HG03558 (cell line): ENCODE measurements around the gene LY6G5B.
A peak's percentile ranks its signal among the peaks of the same experiment; 100 is the strongest.

ENCODE experiments used
- ATAC-seq: cut with Tn5 transposase; IDR thresholded peaks from one replicate; pipeline ENCODE4 v1.9.1; 2021; ENCODE audit warnings: moderate number of reproducible peaks; ENCODE audit not compliant: unreplicated experiment; ENCODE audit errors: extremely low read depth

LY6G5B gene

DNA sequence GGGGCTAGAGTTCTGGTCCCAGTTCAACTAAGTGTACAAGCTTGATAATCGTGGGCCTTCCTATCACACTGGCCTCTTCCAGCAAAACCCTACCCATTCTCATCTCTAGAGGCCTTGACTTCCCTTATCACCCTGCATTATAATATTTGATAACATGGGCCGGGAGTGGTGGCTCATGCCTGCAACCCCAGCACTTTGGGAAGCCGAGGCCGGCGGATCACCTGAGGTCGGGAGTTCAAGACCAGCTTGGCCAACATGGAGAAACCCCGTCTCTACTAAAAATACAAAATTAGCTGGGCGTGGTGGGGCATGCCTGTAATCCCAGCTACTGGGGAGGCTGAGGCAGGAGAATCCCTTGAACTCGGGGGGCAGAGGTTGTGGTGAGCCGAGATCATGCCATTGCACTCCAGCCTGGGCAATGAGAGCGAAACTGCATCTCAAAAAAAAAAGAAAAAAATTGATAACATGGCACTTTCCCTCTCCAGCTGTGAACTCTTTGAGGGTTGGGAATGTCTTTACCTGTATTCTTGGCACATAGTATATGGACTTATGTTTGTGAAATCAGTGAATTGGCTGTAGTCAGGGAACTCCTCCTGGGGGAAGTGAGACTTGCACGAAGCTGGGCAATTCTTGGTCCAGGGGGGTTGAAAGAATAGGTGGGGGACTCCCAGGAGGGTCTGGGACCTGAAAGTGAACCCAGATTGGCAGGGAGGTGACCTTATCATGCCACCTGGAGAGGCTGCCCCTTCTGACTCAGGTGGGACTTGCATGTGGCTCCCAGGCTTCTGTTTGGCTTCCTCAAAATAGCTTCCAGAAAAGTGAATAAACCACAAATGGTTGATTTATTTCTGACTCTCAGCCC lies 8.3 kb upstream of the LY6G5B start:
- ATAC-seq = no peak

DNA sequence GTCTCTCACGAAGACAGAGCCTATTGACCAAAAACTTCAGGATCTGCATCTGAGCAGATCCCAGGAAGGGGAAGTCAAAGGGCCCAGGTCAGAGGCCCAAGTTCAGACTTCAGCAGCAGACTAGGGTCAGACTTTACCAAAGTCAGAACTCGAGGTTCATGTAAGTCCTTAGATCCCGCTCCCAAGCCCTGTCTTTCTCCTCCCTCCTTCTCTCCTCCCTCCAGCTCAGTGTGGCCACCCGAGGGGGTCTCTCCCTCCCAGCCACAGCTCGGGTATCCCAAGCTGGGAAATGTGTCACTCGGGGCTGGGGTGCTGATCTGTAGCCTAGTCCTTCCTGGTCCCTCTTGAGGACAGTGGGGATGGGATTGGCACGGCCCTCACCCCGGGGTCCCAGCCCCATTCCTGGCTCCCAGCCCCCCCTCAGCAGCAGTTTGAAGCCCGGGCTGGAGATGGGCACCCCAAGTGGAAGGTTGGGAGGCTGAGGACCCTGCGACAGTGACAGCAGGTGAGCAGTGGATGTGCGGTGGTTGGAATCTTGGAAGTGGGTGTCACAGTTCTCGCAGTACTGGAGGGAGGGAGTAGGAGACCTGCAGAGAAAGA lies 7.6 kb upstream of the LY6G5B start:
- no peak for ATAC-seq

DNA sequence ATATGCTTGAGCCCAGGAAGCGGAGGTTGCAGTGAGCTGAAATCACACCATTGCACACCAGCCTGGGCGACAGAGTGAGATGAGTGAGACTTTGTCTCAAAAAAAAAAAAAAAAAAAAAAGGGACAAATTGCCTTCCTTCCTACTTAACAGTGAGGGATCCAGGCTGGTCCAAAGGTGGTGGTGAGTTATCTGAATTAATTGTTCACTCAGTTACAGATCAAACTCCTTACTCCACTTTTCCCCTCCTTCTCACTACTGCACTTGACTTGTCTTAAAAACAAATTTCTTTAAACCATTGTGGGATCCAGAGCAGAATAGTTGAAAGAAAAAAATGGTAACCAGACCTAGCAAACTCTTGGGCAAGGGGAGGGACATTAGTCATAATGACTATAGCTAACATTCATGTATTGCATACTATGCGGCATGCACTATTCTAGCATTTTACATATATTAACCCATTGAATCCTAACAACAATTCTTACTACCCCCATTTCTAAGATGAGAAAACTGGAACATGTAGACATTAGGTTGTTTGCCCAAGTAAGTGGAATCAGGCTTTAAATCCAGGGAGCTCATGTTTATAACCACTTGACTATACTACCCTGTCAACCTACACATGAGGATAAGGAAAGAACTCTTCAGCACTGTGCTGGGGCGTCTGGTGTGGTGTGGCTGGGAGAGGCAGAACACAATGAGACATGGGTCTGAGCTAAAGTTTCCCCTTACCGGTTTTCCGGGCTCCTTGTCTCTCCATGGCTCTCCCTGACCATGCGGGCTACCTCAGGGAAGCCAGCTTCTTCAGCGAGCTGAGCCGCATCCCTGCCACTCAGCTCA lies 6.4 kb upstream of the LY6G5B start:
- ATAC-seq = no peak

DNA sequence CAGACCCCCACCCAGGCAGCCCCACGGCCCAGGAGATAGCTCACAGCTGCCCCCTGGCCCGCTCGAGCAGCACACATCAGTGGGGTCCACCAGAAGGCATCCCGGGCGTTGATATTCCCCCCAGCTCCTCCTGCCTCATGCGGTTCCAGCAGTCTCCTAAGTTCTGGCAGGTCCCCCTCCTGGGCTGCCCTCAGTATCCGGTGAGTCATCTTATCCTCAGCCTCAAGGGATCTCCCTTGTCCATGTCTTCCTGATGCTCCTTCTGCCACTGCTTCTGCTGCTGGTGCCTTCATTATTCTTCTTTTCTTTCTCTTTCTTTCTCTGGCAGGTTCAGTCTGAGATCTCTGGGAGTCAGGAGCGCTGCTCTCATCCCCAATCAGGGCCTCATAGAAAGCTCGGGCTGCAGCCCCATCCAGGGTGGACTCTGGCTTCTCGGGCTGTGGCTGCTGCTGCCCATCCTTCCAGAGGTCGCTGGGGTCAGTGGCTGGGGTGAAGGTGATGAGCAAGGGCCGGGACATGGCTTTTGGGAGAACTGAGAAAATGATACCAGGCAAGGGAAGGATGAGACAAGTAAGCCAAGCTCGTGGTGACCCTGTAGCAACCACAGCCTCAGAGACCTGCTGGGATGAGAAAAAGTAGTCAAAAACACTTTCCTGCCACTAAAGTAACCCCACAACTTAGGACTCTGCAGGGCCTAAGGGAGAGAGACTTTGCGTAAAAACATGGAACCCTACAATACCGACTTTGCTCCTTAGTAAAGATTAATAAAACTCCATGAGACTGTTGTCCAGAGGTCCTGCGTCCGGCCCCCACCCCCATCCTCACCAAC lies 5.6 kb upstream of the LY6G5B start:
- no peak for ATAC-seq

DNA sequence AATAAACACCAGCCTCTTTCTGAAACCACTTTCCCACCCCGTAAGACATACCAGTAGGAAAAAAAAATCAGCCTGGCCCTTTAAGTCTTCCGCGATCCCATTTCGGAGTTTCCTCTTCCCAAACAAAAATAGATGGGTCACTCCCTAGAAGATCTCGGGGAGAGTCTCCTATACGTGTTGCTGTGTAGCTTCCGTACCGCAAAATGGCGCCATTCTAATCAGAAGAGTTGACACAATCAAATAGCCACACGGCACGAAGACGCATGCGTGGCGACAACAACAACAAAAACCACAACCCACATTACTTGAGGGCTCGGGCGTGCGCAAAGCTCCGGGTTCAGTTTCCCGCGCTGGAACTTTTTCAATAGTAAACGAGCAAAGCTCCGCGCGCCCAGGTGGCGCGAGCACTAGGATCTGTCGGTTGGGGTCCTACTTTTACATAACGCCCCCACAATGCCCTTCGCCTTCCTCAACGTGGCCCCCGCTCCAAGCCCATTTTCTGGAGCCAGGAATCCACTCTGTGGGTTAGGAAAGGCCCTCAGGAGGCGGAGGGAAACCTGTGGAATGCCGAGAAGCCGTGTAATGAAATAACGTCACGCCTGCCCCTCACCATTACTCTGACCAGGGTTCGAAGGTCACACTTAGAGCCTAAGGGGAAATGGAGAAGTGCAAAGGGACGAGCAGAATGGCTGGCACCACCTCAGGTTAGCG lies 4.8 kb upstream of the LY6G5B start, which contains the start of gene GPANK1:
Gene GPANK1, minus strand, starts transcription at position 208 of the 711 bp plus-strand sequence. CDS start 519 bp downstream, outside the sequence.
- no peak for ATAC-seq

DNA sequence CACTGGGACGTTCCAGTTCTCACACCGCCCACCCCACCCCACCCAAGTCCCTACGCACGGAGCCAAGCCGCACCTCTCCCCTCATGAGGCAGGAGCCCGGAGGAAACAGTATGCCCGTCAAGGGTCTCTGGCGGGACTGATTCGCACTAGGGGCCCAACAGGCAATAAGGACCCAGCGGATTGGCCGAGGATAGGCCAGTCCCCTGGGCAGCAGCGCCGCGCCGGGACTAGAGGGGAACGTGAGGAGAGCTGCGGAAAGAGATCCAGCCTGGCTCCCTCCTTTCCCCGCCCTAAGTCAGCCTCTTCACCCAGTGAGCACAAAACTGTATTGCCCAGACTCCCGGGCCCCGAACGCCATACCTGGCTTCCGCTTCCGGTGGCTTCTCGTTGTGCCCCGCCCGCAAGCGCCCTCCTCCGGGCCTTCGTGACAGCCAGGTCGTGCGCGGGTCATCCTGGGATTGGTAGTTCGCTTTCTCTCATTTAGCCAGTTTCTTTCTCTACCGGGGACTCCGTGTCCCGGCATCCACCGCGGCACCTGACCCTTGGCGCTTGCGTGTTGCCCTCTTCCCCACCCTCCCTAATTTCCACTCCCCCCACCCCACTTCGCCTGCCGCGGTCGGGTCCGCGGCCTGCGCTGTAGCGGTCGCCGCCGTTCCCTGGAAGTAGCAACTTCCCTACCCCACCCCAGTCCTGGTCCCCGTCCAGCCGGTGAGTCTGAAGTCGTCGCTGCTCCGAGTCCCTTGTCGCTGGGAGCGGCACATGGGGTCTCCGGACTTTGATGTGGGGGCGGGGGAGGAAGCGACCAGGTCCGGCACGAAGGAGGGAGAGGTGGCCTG lies 4.1 kb upstream of the LY6G5B start, which contains the start of gene CSNK2B:
Gene CSNK2B, plus strand, starts transcription at position 580 of the 836 bp plus-strand sequence. CDS start 752 bp downstream, outside the sequence.
- ATAC-seq = peak; percentile 45

DNA sequence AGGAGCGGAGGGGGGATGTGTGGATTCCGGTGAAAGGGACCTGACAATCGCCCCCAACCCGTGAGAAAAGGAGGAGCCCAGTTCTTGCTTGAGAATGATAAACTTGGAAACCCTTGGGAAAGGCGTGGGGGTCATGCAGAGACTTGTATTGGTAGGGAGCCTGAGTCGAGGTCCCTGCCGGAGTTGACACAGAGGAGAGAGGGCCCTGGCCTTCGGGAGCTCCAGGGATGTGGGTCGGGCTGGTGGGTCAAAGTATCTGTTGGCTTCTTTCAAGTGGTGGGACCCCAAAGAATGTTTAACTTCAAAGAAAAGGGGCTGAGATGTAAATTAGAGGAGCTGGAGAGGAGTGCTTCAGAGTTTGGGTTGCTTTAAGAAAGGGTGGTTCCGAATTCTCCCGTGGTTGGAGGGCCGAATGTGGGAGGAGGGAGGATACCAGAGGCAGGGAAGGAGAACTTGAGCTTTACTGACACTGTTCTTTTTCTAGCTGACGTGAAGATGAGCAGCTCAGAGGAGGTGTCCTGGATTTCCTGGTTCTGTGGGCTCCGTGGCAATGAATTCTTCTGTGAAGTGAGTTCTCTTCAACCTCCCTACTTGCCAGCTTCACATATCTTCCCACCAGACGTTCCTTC lies 3.3 kb upstream of the LY6G5B start:
- no peak for ATAC-seq

DNA sequence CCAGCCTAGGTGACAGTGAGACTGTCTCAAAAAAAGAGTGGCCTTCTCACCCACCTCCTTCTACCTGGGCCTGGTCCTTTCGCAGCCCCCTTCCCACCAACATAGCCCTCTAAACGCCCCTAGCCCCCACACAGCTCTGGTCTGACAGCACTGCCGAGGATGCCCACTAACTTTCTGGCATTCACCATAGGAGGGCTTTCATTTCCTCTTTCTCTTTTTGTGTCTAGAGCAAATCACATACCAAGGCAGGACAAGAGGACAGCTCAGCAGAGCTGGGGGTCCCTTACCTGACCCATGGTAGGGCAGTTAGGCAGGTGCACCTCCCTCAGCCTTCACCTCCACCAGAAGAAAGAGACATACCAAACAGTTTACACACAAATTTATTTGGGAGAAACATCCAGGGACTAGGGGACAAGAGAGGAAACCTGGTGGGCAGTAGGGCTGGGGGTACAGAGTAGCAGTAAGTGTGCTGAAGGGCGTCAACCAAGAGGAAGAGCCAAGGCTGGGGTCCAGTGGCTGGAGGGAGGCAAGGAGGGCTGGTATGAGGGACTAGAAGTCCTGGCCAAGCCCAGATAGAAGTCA lies 6.6 kb downstream of the LY6G5B start:
- ATAC-seq = no peak

DNA sequence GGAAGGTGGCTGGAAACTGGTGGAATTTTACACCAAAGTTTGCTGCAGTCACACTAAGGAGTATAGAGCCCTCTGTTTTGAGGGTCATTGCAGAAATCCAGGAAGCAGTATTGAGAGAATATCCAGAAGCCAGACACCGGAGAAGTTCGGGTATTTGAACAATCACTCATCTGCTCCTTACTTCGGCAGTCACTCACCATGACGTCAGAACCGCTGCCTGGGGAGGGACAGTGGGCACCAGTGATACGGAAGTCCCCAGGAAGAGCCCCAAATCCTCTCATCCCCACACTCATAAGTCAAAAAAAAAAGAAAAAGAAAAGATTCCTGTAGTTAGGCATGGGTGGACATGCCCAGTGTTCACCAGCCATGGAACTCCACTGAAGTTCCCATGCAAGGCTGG lies 7.1 kb downstream of the LY6G5B start:
- ATAC-seq = no peak

DNA sequence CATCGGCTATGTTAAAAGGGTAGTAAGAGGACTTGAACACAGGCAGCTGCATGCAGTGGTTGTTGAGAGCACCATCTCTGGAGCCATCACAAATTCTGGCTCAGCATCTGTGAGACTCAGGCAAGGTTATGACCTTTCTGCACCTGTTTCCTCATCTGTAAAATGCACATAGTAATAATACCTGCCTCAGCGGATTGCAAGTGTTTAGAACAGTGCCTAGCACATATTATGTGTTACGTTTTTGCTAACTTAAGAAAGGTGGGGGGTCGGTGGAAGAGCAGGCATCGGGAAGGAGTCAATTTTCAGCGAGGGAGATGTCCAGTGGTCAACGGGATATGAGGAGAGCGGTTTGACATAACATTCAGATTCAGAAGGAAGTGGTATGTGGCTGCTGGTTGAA lies 8.2 kb downstream of the LY6G5B start:
- ATAC-seq = no peak

DNA sequence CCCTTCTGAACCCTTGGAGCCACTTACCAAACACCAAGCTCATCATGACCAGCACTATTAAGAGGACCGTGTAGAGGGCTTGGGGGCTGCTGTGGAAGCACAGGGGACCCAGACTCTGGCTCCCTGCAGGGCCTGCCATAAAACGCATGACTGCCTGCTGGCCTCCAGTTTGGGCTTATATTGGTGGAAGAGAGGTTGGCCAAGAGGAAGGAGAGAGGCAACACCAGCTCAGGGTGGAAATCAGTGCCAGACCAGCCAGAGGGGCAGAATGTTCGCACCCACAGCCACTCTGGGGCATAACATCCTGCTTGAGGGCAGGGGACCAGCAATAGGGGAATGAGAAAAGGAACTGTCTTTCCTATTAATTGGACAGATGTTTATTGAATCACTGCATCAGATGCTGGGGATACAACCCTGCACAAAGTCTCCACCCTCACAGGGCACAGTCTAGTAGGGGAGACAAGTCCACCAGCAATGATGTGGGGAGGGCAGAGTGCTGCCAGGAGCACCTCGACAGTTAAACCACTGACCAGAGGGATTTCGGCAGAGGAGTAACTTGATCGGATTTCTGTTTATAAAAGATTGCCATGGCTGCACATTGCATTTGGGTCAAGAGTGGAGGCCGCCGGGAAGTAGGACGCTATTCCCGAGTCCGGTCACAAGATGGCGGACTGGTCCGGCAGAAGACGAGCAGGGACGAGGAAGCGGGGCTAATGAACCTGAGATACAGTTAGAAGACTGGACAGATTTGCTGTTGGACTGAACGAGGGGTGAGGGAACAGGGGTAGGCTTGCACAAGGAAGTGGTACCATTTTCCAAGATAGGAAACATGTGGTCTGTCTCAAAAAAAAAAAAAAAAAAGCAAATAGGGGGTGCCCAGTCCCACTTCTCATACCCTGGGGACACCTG lies 10.7 kb downstream of the LY6G5B start, which contains the start of gene LY6G5C:
Gene LY6G5C, minus strand, starts transcription at position 842 of the 909 bp plus-strand sequence. Its CDS starts 694 bp downstream, at position 148.
- no peak for ATAC-seq

DNA sequence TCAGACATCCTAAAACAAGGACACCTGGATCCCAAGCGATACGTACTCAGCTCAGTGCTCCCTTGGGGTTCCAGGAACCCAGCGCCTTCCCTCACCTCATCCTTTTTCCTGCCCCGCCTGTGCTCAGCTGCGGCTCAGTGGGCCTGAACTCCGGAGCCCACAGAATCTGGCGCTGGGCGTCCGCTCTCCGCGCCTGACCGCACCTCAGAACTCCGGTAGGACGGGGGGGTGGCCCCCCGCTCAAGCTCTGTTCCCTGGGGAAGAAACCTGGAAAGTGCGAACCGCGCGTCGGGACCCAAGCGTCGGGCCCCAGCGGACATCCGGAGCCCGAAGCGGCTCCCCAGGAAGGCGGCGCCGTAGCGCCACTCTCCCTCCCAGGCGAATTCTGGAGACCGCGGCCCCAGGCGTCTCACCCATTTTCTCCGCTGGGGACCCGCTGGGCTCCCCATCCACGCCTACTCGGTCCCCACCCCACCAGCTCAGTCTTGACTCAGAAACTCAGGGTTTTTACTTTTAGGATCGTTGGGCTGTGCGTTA lies 11.4 kb downstream of the LY6G5B start:
- ATAC-seq = no peak

DNA sequence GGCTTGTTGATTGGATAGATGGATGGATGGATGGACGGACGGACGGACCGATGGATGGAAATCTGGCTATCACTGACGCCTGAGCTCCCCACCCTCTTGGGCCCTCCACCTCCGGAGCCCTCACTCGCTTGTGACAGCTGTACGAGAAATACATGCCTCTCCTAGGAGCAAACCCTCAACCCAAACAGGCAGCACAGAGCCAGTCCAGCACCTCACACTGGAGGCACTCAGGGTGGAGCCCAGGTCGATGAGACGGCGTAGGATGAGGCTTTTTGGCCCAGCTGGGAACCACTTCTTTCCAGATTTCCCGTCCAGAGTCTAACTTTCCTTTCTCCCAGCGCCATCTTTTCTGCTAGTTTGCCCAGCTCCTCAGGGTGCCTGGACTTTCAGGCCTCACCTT lies 13.8 kb downstream of the LY6G5B start:
- no peak for ATAC-seq

DNA sequence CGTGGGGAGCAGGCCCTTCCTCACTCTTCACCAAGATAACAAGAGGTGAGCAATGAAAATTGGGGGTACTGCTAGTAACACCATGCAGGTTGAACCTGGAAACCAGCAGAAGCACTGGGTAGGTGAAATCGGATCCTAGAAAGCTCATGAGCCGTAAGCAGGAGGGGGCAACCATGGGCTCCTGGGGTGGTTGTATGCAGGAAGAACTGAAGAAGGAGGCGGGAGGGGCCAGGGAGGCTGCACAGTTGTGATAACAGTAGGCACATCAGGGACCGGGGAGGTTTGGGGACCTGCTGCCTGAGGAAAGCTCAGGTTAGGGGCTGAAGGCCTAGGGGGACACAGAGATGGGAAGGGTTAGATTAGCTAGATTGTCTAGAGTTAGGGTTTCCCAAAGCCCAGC lies 16.7 kb downstream of the LY6G5B start:
- no peak for ATAC-seq

DNA sequence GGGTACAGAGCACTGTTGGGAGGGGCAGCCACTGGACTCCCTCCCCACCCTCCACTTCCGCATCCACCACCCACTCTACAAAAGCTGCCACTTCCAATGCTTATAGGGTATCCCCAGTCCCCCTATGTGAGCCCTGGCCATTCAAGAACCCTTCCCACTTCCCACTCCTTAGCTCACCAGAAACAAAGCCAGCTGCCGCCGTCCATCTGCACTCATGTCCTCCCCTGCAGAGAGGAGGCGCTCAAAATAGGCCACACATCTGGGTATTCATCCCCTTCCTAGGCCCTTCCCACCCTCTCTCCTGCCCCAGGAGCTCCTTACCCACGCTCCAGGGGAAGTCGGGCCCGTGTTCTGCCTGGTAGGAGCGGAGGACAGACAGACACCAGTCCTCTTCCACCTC lies 17.5 kb downstream of the LY6G5B start:
- no peak for ATAC-seq
